Fibroblast of lung (primary cell): ENCODE results near the gene GM2A. TPM values are rescaled to one million over a fixed set of nuclear protein-coding genes. Genes with fewer than 3 reads are reported as not detected.

ENCODE experiments used
- DNase-seq, 2 donors: peaks; one replicate each; pipeline versions ENCODE4 v3.0.0 to v3.0.0-alpha.2; 2010; ENCODE audit warnings: low read depth in 2 of 2
- H2AFZ ChIP-seq: 2 replicates; pipeline ENCODE4 v1.5.1; 2012; ENCODE audit warnings: low read length, control low read depth, inconsistent platforms
- H3K27ac ChIP-seq: 2 replicates; pipeline ENCODE4 v1.5.1; 2011; ENCODE audit warnings: low read length, control low read depth; ENCODE audit not compliant: insufficient read depth
- H3K27me3 ChIP-seq: 2 replicates; pipeline ENCODE4 v1.5.1; 2011; ENCODE audit warnings: mild to moderate bottlenecking, low read length; ENCODE audit not compliant: control insufficient read depth, insufficient read depth
- H3K36me3 ChIP-seq: 2 replicates; pipeline ENCODE4 v1.5.1; 2011; ENCODE audit warnings: low read length; ENCODE audit not compliant: control insufficient read depth, insufficient read depth
- H3K4me1 ChIP-seq: 2 replicates; pipeline ENCODE4 v1.5.1; 2011; ENCODE audit warnings: low read length; ENCODE audit not compliant: control insufficient read depth, insufficient read depth; ENCODE audit errors: extremely low read depth
- H3K4me2 ChIP-seq: 2 replicates; pipeline ENCODE4 v1.5.1; 2011; ENCODE audit warnings: low read length, control low read depth; ENCODE audit not compliant: insufficient read depth; ENCODE audit errors: extremely low read depth
- H3K4me3 ChIP-seq, 4 experiments: fragments of 200-600 bp in 1 of 4; sonication (generic) in 1 of 4; replicated peaks in 1 of 4; 2 replicates each; pipeline ENCODE4 v1.5.1; 2011 to 2016; ENCODE audit warnings: low read length in 4 of 4, low read depth in 3 of 4, mild to moderate bottlenecking in 3 of 4, control low read depth in 2 of 4, inconsistent platforms in 1 of 4, mixed read lengths in 1 of 4; ENCODE audit not compliant: insufficient read depth in 1 of 4; ENCODE audit errors: control extremely low read depth in 1 of 4
- H3K79me2 ChIP-seq: 2 replicates; pipeline ENCODE4 v1.5.1; 2012; ENCODE audit warnings: mild to moderate bottlenecking, low read length, inconsistent platforms; ENCODE audit not compliant: control insufficient read depth, insufficient read depth
- H3K9ac ChIP-seq: 2 replicates; pipeline ENCODE4 v1.5.1; 2011; ENCODE audit warnings: mild to moderate bottlenecking, low read length, control low read depth; ENCODE audit not compliant: insufficient read depth
- H3K9me3 ChIP-seq: 2 replicates; pipeline ENCODE4 v1.5.1; 2012; ENCODE audit warnings: low read depth, low read length; ENCODE audit not compliant: control insufficient read depth, insufficient read depth
- H4K20me1 ChIP-seq: 2 replicates; pipeline ENCODE4 v1.5.1; 2011; ENCODE audit warnings: low read length; ENCODE audit not compliant: control insufficient read depth, insufficient read depth; ENCODE audit errors: extremely low read depth
- CTCF ChIP-seq, 2 donors: IDR thresholded peaks in 1 of 2; conservative IDR thresholded peaks in 1 of 2; 1 replicate in 1 of 2; 2 replicates in 1 of 2; pipeline ENCODE4 v1.5.1; 2011 to 2012; ENCODE audit warnings: low read length in 2 of 2, control low read depth in 1 of 2, inconsistent platforms in 1 of 2, low read depth in 1 of 2, mild to moderate bottlenecking in 1 of 2
- EZH2 ChIP-seq: IDR thresholded peaks from 2 replicates; pipeline ENCODE4 v1.5.1; 2012; ENCODE audit warnings: low read length, control low read depth, mild to moderate bottlenecking; ENCODE audit errors: missing control alignments
- polyA plus RNA-seq, 2 donors: library from polyadenylated mRNA; depleted of rRNA in 1 of 2; stranded (reverse) in 1 of 2; unstranded in 1 of 2; fragments of >200 nt; gene quantifications; 2 replicates each; pipeline ENCODE4 v1.2.1, GENCODE V29; 2011 to 2012; ENCODE audit warnings: missing spikeins in 1 of 2
- total RNA-seq: library from RNA; depleted of rRNA; stranded (reverse); fragments of >200 nt; gene quantifications from 2 replicates; pipeline ENCODE4 v1.2.1, GENCODE V29; 2014

GM2A gene
- total and polyA plus RNA-seq, 2 donors (not counting 1 experiment from before 2014, with no cell fraction given) = 11.9 to 28.2 TPM

- H3K27ac ChIP-seq = no peak overlapping the region
- H3K9ac ChIP-seq = no peak overlapping the region
- no peaks in the 10 kb centered on the region for H3K27me3 ChIP-seq
- H3K36me3 ChIP-seq = no peaks in the 10 kb centered on the region
- no peak overlapping the region for H2AFZ ChIP-seq
- TF ChIP-seq EZH2 = no peak
- no peak for TF ChIP-seq CTCF (conservative IDR thresholded peaks at IDR 0.05 in 1 of 2, IDR thresholded peaks at IDR 0.05 in 1 of 2; ENCODE audit: low read depth in 1 of 2, low read length in 2 of 2)
- H3K4me3 ChIP-seq = no peak overlapping the region
- no peaks in the 10 kb centered on the region for H4K20me1 ChIP-seq
- no peaks in the 10 kb centered on the region for H3K9me3 ChIP-seq
- no peaks in the 10 kb centered on the region for H3K4me1 ChIP-seq
- peak in 1 of 2 donors; percentile 8 for DNase-seq
- no peaks in the 10 kb centered on the region for H3K79me2 ChIP-seq
- no peak overlapping the region for H3K4me2 ChIP-seq
Observed at GRCh38 chr5:151295138-151295537, 42.2 kb downstream of the GM2A start.

- Histone ChIP-seq H3K4me2 (no peak overlapping the region), H3K4me3 (no peak overlapping the region)
- no peak for DNase-seq
Observed at GRCh38 chr5:151295791-151296477, 42.9 kb downstream of the GM2A start.

GRCh38 chr5:151296478-151296830, 43.5 kb downstream of the GM2A start:
- no peaks in the 10 kb centered on the region for H3K4me1 ChIP-seq
- H3K36me3 ChIP-seq = no peaks in the 10 kb centered on the region
- no peak overlapping the region for H3K4me3 ChIP-seq
- TF ChIP-seq CTCF (conservative IDR thresholded peaks at IDR 0.05 in 1 of 2, IDR thresholded peaks at IDR 0.05 in 1 of 2; ENCODE audit: low read depth in 1 of 2, low read length in 2 of 2) (no peak), EZH2 (no peak)
- no peak overlapping the region for H3K9ac ChIP-seq
- no peaks in the 10 kb centered on the region for H3K79me2 ChIP-seq
- H3K27me3 ChIP-seq = no peaks in the 10 kb centered on the region
- no peaks in the 10 kb centered on the region for H3K9me3 ChIP-seq
- no peak overlapping the region for H3K4me2 ChIP-seq
- no peak overlapping the region for H3K27ac ChIP-seq
- no peak for DNase-seq
- no peak overlapping the region for H2AFZ ChIP-seq
- H4K20me1 ChIP-seq = no peaks in the 10 kb centered on the region

More at GRCh38 chr5:151295791-151296477, 42.9 kb downstream of the GM2A start:
- H3K27ac ChIP-seq = no peak overlapping the region
- H3K9ac ChIP-seq = no peak overlapping the region
- H4K20me1 ChIP-seq = no peaks in the 10 kb centered on the region
- no peaks in the 10 kb centered on the region for H3K9me3 ChIP-seq
- H3K79me2 ChIP-seq = no peaks in the 10 kb centered on the region
- TF ChIP-seq CTCF (conservative IDR thresholded peaks at IDR 0.05 in 1 of 2, IDR thresholded peaks at IDR 0.05 in 1 of 2; ENCODE audit: low read depth in 1 of 2, low read length in 2 of 2) = no peak
- no peak overlapping the region for H2AFZ ChIP-seq
- no peaks in the 10 kb centered on the region for H3K36me3 ChIP-seq
- H3K4me1 ChIP-seq = no peaks in the 10 kb centered on the region
- no peaks in the 10 kb centered on the region for H3K27me3 ChIP-seq
